Sigmoid colon (tissue), 4 donors: ENCODE measurements around the gene RER1.

Experiments used
- CTCF ChIP-seq, 4 experiments: fragments of 450-650 bp in 3 of 4; fragments of 200-600 bp in 1 of 4; IDR thresholded peaks; one replicate each; pipeline ENCODE4 v1.5.1; 2016 to 2019; ENCODE audit warnings: antibody characterized with exemption in 4 of 4, mild to moderate bottlenecking in 3 of 4, moderate library complexity in 2 of 4
- POLR2AphosphoS5 ChIP-seq, 4 donors: sonication (generic); formaldehyde crosslinking; IDR thresholded peaks; one replicate each; pipeline ENCODE4 v1.6.1; 2017; ENCODE audit warnings: antibody characterized with exemption in 4 of 4

DNA sequence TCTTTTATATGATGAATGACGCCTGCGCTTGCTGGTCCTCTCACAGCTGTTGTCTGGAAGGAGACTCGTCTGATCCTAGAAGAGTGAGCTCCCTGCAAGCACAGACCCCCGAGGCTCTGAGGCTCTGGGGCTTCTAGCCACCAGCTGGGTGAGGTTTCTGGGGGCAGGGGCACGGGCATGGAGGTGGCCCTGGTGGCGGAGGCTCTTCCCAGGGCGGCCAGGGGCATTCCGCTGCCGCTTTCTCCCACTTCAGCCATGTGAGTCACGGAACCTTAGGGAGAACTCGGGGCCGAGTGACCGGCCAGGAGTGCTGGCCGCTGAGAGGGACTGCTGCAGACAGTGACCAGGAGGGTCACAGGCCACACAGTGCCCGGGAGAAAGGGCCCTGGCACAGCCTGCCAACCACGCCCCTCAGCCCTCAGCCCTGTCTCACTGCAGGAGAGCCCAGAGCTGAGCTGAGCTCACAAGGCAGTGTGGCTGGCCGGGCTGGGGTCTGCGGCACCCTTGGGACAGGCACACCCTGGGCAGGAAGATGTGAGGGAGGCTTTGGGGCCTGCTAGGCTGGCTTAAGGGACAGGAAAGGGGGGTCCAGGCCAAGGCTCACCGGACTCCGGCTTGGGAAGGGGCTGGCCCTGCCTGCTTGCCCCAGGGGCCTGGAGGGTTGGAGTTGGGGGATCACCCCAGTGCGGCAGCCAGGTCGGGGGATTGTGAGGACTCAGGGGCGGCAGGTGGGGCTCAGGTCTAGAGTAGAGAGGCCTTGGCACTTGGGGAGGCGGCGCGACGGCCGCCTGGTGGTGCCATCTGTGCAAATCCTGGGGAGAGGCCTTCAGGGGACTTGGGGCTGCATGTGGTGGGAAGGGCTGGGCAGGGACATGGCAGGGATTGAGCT, 36.0 kb upstream of the RER1 start:
- TF ChIP-seq CTCF (IDR thresholded peaks at IDR 0.05) (no peak), POLR2AphosphoS5 (IDR thresholded peaks at IDR 0.05) (no peak)
